Osteocyte (in vitro differentiated cells): ENCODE results near the gene DIAPH1. TPM values are rescaled to one million over a fixed set of nuclear protein-coding genes. Genes with fewer than 3 reads are reported as not detected.

ENCODE experiments used
- DNase-seq: peaks from one replicate; pipeline ENCODE4 v3.0.0; 2021; ENCODE audit warnings: mixed read lengths; ENCODE audit not compliant: unreplicated experiment; ENCODE audit errors: extremely low spot score
- H3K27ac Mint-ChIP-seq: one replicate; pipeline ENCODE4 v1.8.0; 2021; ENCODE audit warnings: mild to moderate bottlenecking, mixed read lengths; ENCODE audit not compliant: unreplicated experiment
- H3K27me3 Mint-ChIP-seq: one replicate; pipeline ENCODE4 v1.8.0; 2021; ENCODE audit warnings: mixed read lengths; ENCODE audit not compliant: unreplicated experiment
- H3K36me3 Mint-ChIP-seq: one replicate; pipeline ENCODE4 v1.8.0; 2021; ENCODE audit warnings: mixed read lengths; ENCODE audit not compliant: unreplicated experiment
- H3K4me1 Mint-ChIP-seq: one replicate; pipeline ENCODE4 v1.8.0; 2021; ENCODE audit warnings: mixed read lengths; ENCODE audit not compliant: unreplicated experiment
- H3K4me3 Mint-ChIP-seq: one replicate; pipeline ENCODE4 v1.8.0; 2021; ENCODE audit warnings: mild to moderate bottlenecking, moderate library complexity, mixed read lengths; ENCODE audit not compliant: unreplicated experiment
- H3K9me3 Mint-ChIP-seq: one replicate; pipeline ENCODE4 v1.8.0; 2021; ENCODE audit warnings: mixed read lengths; ENCODE audit not compliant: unreplicated experiment
- CTCF ChIP-seq: fragments of 200-600 bp; sonication (generic); IDR thresholded peaks from 2 replicates; pipeline ENCODE4 v1.5.0; 2021; ENCODE audit warnings: antibody characterized with exemption, mild to moderate bottlenecking, moderate library complexity
- total RNA-seq: library from RNA; stranded (reverse); gene quantifications from 2 replicates; pipeline ENCODE4 v1.2.1, GENCODE V29; 2021

Gene DIAPH1
- total RNA-seq, 1 donor from 2014 or later: 50.9 TPM

GRCh38 chr5:141565826-141566570 lies 52.8 kb downstream of the DIAPH1 start:
- Mint-ChIP-seq H3K4me1 (peaks cover 11% of the 10 kb centered on the region), H3K27ac (peak overlapping the region; percentile 40), H3K4me3 (no peak overlapping the region), H3K27me3 (no peaks in the 10 kb centered on the region), H3K36me3 (peaks cover 6% of the 10 kb centered on the region), H3K9me3 (no peaks in the 10 kb centered on the region)
- no peak for DNase-seq
- no peak for TF ChIP-seq CTCF

- Mint-ChIP-seq H3K27ac (peak overlapping the region; percentile 83), H3K9me3 (no peaks in the 10 kb centered on the region), H3K4me3 (no peak overlapping the region), H3K36me3 (peaks cover 6% of the 10 kb centered on the region), H3K27me3 (no peaks in the 10 kb centered on the region), H3K4me1 (peaks cover 25% of the 10 kb centered on the region)
- TF ChIP-seq CTCF: peak; percentile 89
- no peak for DNase-seq
Observed at GRCh38 chr5:141564216-141564692, 54.5 kb downstream of the DIAPH1 start.

GRCh38 chr5:141560725-141561483 lies 57.9 kb downstream of the DIAPH1 start:
- TF ChIP-seq CTCF: peak; percentile 82

GRCh38 chr5:141560151-141560550 lies 58.6 kb downstream of the DIAPH1 start:
- H3K4me1 Mint-ChIP-seq: peaks cover 35% of the 10 kb centered on the region
- no peak for DNase-seq
- H3K4me3 Mint-ChIP-seq: peak overlapping the region; percentile 64
- H3K27ac Mint-ChIP-seq: peak overlapping the region; percentile 99
- peaks cover 13% of the 10 kb centered on the region for H3K36me3 Mint-ChIP-seq
- no peaks in the 10 kb centered on the region for H3K9me3 Mint-ChIP-seq
- no peaks in the 10 kb centered on the region for H3K27me3 Mint-ChIP-seq
- TF ChIP-seq CTCF: no peak

More at GRCh38 chr5:141560725-141561483, 57.9 kb downstream of the DIAPH1 start:
- H3K4me3 Mint-ChIP-seq: peak overlapping the region; percentile 64
- peak; percentile 89 for DNase-seq
- no peaks in the 10 kb centered on the region for H3K9me3 Mint-ChIP-seq
- H3K4me1 Mint-ChIP-seq: peaks cover 35% of the 10 kb centered on the region
- peak overlapping the region; percentile 99 for H3K27ac Mint-ChIP-seq
- no peaks in the 10 kb centered on the region for H3K27me3 Mint-ChIP-seq
- peaks cover 13% of the 10 kb centered on the region for H3K36me3 Mint-ChIP-seq

- Mint-ChIP-seq H3K27me3 (no peaks in the 10 kb centered on the region), H3K27ac (peak overlapping the region; percentile 99), H3K4me1 (peaks cover 32% of the 10 kb centered on the region), H3K36me3 (peaks cover 13% of the 10 kb centered on the region), H3K4me3 (no peak overlapping the region), H3K9me3 (no peaks in the 10 kb centered on the region)
- no peak for TF ChIP-seq CTCF
- no peak for DNase-seq
Observed at GRCh38 chr5:141559461-141559860, 59.3 kb downstream of the DIAPH1 start.
